OCI-LY3 (cell line): ENCODE measurements around the gene BANF2.

Experiments used
- CTCF ChIP-seq: fragments of 200-600, 300-600 bp; sonication (generic); IDR thresholded peaks from 2 replicates; pipeline ENCODE4 v1.5.1; 2014; ENCODE audit warnings: antibody characterized with exemption, low read length, low read depth
- EZH2phosphoT487 ChIP-seq: fragments of 200-600 bp; shearing (Covaris generic); IDR thresholded peaks from 2 replicates; pipeline ENCODE4 v1.6.1; 2018; ENCODE audit warnings: antibody characterized with exemption, mixed run types, low read depth

DNA sequence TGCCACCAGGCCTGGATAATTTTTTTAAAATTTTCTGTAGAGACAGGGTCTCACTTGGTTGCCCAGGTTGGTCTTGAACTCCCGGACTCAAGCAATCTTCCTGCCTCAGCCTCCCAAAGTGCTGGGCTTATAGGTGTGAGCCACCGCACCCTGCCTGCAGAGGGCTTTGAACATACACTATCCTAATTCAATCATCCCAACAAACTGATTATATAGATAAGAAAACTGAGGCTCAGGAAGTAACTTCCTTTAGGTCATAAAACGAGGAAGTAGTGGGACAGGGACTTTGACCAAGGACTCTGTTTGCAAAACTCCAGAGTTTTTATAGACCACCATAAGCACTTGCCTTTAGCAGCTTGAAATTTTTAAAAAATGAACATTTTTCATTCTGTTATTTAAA, 5.0 kb upstream of the BANF2 start:
- TF ChIP-seq CTCF (no peak), EZH2phosphoT487 (no peak)
